Hepatocyte (in vitro differentiated cells): ENCODE results near the gene AP2S1.

Source experiments
- EZH2 ChIP-seq: fragments of 200-600 bp; sonication (generic); IDR thresholded peaks from 2 replicates; pipeline ENCODE4 v1.6.1; 2016; ENCODE audit warnings: antibody characterized with exemption, mild to moderate bottlenecking, borderline replicate concordance
- EZH2phosphoT487 ChIP-seq: fragments of 200-600 bp; sonication (generic); IDR thresholded peaks from one replicate; pipeline ENCODE4 v1.6.1; 2018; ENCODE audit warnings: antibody characterized with exemption, mild to moderate bottlenecking, low read depth, moderate library complexity; ENCODE audit not compliant: unreplicated experiment, severe bottlenecking
- TF ChIP-seq, protein P1 (sequence below): fragments of 200-600 bp; sonication (generic); IDR thresholded peaks from 2 replicates; pipeline ENCODE4 v1.5.1; 2016; ENCODE audit warnings: antibody characterized with exemption, mild to moderate bottlenecking; ENCODE audit not compliant: poor library complexity

DNA sequence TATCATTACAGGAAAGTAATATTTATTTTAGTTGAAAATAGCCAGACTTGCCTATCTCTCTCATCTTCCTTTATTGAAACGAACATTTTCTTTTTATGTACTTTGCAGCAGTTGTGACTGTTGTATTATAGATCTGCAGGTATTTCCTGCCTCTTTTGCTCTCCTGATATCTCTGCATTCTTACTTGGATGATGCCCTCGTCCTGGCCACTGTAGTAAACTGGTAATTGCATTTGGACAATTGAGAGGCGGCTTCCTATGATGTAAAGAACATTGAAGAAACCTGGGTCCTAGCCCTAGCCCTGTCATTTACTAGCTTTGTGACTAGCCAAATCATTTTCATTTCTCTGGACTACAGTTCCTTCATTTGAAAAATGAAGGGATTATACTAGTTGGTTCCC, 16.5 kb upstream of the AP2S1 start:
- TF ChIP-seq, protein P1, sequence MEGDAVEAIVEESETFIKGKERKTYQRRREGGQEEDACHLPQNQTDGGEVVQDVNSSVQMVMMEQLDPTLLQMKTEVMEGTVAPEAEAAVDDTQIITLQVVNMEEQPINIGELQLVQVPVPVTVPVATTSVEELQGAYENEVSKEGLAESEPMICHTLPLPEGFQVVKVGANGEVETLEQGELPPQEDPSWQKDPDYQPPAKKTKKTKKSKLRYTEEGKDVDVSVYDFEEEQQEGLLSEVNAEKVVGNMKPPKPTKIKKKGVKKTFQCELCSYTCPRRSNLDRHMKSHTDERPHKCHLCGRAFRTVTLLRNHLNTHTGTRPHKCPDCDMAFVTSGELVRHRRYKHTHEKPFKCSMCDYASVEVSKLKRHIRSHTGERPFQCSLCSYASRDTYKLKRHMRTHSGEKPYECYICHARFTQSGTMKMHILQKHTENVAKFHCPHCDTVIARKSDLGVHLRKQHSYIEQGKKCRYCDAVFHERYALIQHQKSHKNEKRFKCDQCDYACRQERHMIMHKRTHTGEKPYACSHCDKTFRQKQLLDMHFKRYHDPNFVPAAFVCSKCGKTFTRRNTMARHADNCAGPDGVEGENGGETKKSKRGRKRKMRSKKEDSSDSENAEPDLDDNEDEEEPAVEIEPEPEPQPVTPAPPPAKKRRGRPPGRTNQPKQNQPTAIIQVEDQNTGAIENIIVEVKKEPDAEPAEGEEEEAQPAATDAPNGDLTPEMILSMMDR: no peak
- TF ChIP-seq EZH2: no peak
- TF ChIP-seq EZH2phosphoT487: no peak
